ENCODE data around the gene SPDYE4.

SPDYE4 gene

GRCh38 chr17:8785547-8786413 is 27.4 kb upstream of the SPDYE4 start:
- ATAC-seq = peak; percentile 99
- TF ChIP-seq BACH2 (CRISPR knock-in tag; IDR thresholded peaks at IDR 0.05; ENCODE audit: borderline replicate concordance) (no peak), ZFP3 (CRISPR knock-in tag; IDR thresholded peaks at IDR 0.05) (no peak), ARNTL (CRISPR knock-in tag; IDR thresholded peaks at IDR 0.05; ENCODE audit: borderline replicate concordance, low read depth) (no peak), ZNF565 (CRISPR knock-in tag; conservative IDR thresholded peaks at IDR 0.05; ENCODE audit: low read depth) (no peak), ZFP30 (CRISPR knock-in tag; IDR thresholded peaks at IDR 0.05) (no peak), ISL1 (CRISPR knock-in tag; IDR thresholded peaks at IDR 0.05) (no peak), PATZ1 (CRISPR knock-in tag; IDR thresholded peaks at IDR 0.05; ENCODE audit: borderline replicate concordance) (no peak)

- no peak for TF ChIP-seq ZFP3 (CRISPR knock-in tag; IDR thresholded peaks at IDR 0.05)
- no peak for TF ChIP-seq BACH2 (CRISPR knock-in tag; IDR thresholded peaks at IDR 0.05; ENCODE audit: borderline replicate concordance)
- TF ChIP-seq ZNF565 (CRISPR knock-in tag; conservative IDR thresholded peaks at IDR 0.05; ENCODE audit: low read depth) = no peak
- TF ChIP-seq ZFP30 (CRISPR knock-in tag; IDR thresholded peaks at IDR 0.05) = no peak
- TF ChIP-seq ZC3H10 (CRISPR knock-in tag; IDR thresholded peaks at IDR 0.05) = no peak
- TF ChIP-seq RARB (CRISPR knock-in tag; IDR thresholded peaks at IDR 0.05) = no peak
- no peak for TF ChIP-seq SNAI2 (CRISPR knock-in tag; IDR thresholded peaks at IDR 0.05)
- no peak for TF ChIP-seq ZNF8 (CRISPR knock-in tag; IDR thresholded peaks at IDR 0.05)
- no peak for TF ChIP-seq CREB5 (CRISPR knock-in tag; IDR thresholded peaks at IDR 0.05; ENCODE audit: low read depth)
- TF ChIP-seq TSHZ2 (CRISPR knock-in tag; IDR thresholded peaks at IDR 0.05) = no peak
- no peak for TF ChIP-seq ZNF70 (CRISPR knock-in tag; IDR thresholded peaks at IDR 0.05)
- no peak for TF ChIP-seq CSDC2 (CRISPR knock-in tag; IDR thresholded peaks at IDR 0.05)
- TF ChIP-seq ARNTL (CRISPR knock-in tag; IDR thresholded peaks at IDR 0.05; ENCODE audit: borderline replicate concordance, low read depth) = no peak
- TF ChIP-seq GLIS3 (CRISPR knock-in tag; IDR thresholded peaks at IDR 0.05) = no peak
- no peak for TF ChIP-seq CSRNP3 (CRISPR knock-in tag; IDR thresholded peaks at IDR 0.05)
- no peak for TF ChIP-seq OSR1 (CRISPR knock-in tag; IDR thresholded peaks at IDR 0.05)
- TF ChIP-seq ESRRG (CRISPR knock-in tag; IDR thresholded peaks at IDR 0.05) = no peak
- no peak for TF ChIP-seq TOX (CRISPR knock-in tag; IDR thresholded peaks at IDR 0.05; ENCODE audit: borderline replicate concordance)
- no peak for TF ChIP-seq PATZ1 (CRISPR knock-in tag; IDR thresholded peaks at IDR 0.05; ENCODE audit: borderline replicate concordance)
Measured at GRCh38 chr17:8782176-8782575, 23.8 kb upstream of the SPDYE4 start.

GRCh38 chr17:8781776-8782175 is 23.4 kb upstream of the SPDYE4 start:
- no peak for ATAC-seq
- TF ChIP-seq SNAI2 (CRISPR knock-in tag; IDR thresholded peaks at IDR 0.05) = no peak
- no peak for TF ChIP-seq ZFP30 (CRISPR knock-in tag; IDR thresholded peaks at IDR 0.05)
- TF ChIP-seq ZC3H10 (CRISPR knock-in tag; IDR thresholded peaks at IDR 0.05) = no peak
- no peak for TF ChIP-seq CSDC2 (CRISPR knock-in tag; IDR thresholded peaks at IDR 0.05)
- TF ChIP-seq BACH2 (CRISPR knock-in tag; IDR thresholded peaks at IDR 0.05; ENCODE audit: borderline replicate concordance) = no peak
- TF ChIP-seq GLIS3 (CRISPR knock-in tag; IDR thresholded peaks at IDR 0.05) = no peak
- no peak for TF ChIP-seq POU6F1 (CRISPR knock-in tag; IDR thresholded peaks at IDR 0.05; ENCODE audit: borderline replicate concordance, low read depth)
- TF ChIP-seq ZNF70 (CRISPR knock-in tag; IDR thresholded peaks at IDR 0.05) = no peak
- TF ChIP-seq ZNF565 (CRISPR knock-in tag; conservative IDR thresholded peaks at IDR 0.05; ENCODE audit: low read depth) = no peak
- no peak for TF ChIP-seq RARB (CRISPR knock-in tag; IDR thresholded peaks at IDR 0.05)
- TF ChIP-seq ISL1 (CRISPR knock-in tag; IDR thresholded peaks at IDR 0.05) = no peak
- no peak for TF ChIP-seq TSHZ2 (CRISPR knock-in tag; IDR thresholded peaks at IDR 0.05)

More at GRCh38 chr17:8782176-8782575, 23.8 kb upstream of the SPDYE4 start:
- no peak for ATAC-seq

Measured in SK-N-SH treated with all-trans-retinoic acid at 6 μM for 48 hours (cell line).